Hepatocyte (in vitro differentiated cells): ENCODE measurements around the gene SCGB1A1.

Experiments used
- EZH2 ChIP-seq: fragments of 200-600 bp; sonication (generic); IDR thresholded peaks from 2 replicates; pipeline ENCODE4 v1.6.1; 2016; ENCODE audit warnings: antibody characterized with exemption, mild to moderate bottlenecking, borderline replicate concordance
- TF ChIP-seq, protein P1 (sequence below): fragments of 200-600 bp; sonication (generic); IDR thresholded peaks from 2 replicates; pipeline ENCODE4 v1.5.1; 2016; ENCODE audit warnings: antibody characterized with exemption, mild to moderate bottlenecking; ENCODE audit not compliant: poor library complexity

GRCh38 chr11:62399172-62399877, 19.5 kb upstream of the SCGB1A1 start:
- TF ChIP-seq, protein P1, sequence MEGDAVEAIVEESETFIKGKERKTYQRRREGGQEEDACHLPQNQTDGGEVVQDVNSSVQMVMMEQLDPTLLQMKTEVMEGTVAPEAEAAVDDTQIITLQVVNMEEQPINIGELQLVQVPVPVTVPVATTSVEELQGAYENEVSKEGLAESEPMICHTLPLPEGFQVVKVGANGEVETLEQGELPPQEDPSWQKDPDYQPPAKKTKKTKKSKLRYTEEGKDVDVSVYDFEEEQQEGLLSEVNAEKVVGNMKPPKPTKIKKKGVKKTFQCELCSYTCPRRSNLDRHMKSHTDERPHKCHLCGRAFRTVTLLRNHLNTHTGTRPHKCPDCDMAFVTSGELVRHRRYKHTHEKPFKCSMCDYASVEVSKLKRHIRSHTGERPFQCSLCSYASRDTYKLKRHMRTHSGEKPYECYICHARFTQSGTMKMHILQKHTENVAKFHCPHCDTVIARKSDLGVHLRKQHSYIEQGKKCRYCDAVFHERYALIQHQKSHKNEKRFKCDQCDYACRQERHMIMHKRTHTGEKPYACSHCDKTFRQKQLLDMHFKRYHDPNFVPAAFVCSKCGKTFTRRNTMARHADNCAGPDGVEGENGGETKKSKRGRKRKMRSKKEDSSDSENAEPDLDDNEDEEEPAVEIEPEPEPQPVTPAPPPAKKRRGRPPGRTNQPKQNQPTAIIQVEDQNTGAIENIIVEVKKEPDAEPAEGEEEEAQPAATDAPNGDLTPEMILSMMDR, result no peak
- no peak for TF ChIP-seq EZH2
